ENCODE data around the gene PEMT. TPM values are rescaled to one million over a fixed set of nuclear protein-coding genes. Genes with fewer than 3 reads are reported as not detected.
A peak's percentile ranks its signal among the peaks of the same experiment; 100 is the strongest.

The PEMT gene
- polyA plus RNA-seq, 2 of the 4 experiments (the other 2 are of a cell fraction) = 47.5 to 47.8 TPM

GRCh38 chr17:17605729-17606088 lies 14.2 kb upstream of the PEMT start:
- TF ChIP-seq ELK1 (IDR thresholded peaks at IDR 0.05; ENCODE audit: low read depth, low read length) (no peak), CBX2 (IDR thresholded peaks at IDR 0.05; ENCODE audit: borderline replicate concordance, low read depth) (no peak)
- Histone ChIP-seq H3K4me2 (no peak overlapping the region), H3K4me3 (no peak overlapping the region), H3K4me1 (no peaks in the 10 kb centered on the region), H3K27ac (no peak overlapping the region), H3K9me3 (no peaks in the 10 kb centered on the region)
- 46% methylated on average over 4 of the region's 4 CpGs for WGBS (ENCODE audit: missing lambda C conversion rate)
- DNase-seq (ENCODE audit: low read depth in 1 of 2, low spot score in 1 of 2) = no peak
- CTCF ChIA-PET = interaction anchor here (1.2 to 1.3 kb wide), 3 partner anchors 10 to 251 kb away, joined by 3 to 5 read pairs (median 3); no protein-coding TSS in a partner anchor
- FAIRE-seq = peak; percentile 13
- no peak for ATAC-seq
- POLR2A ChIA-PET = no interaction called here

GRCh38 chr17:17605083-17605728 lies 13.7 kb upstream of the PEMT start:
- CTCF ChIA-PET = interaction anchor here (1.3 to 2.0 kb wide), 2 partner anchors 9 to 10 kb away, joined by 3 to 6 read pairs; no protein-coding TSS in a partner anchor
- H3K9me3 ChIP-seq = no peaks in the 10 kb centered on the region
- H3K4me2 ChIP-seq = no peak overlapping the region
- WGBS (ENCODE audit: missing lambda C conversion rate) = 83% methylated on average over 14 of the region's 14 CpGs
- H3K4me1 ChIP-seq = no peaks in the 10 kb centered on the region
- H3K27ac ChIP-seq = no peak overlapping the region
- TF ChIP-seq NFE2L2 (conservative IDR thresholded peaks at IDR 0.05; ENCODE audit: low read length) (no peak), MAFK (IDR thresholded peaks at IDR 0.05; ENCODE audit: partially characterized antibody) (no peak), REST (IDR thresholded peaks at IDR 0.05) (no peak), HOXB5 (CRISPR knock-in tag; IDR thresholded peaks at IDR 0.05) (no peak), HMGXB4 (CRISPR knock-in tag; IDR thresholded peaks at IDR 0.05; ENCODE audit: borderline replicate concordance) (no peak), MYC (IDR thresholded peaks at IDR 0.05; ENCODE audit: borderline replicate concordance, low read length) (no peak), CEBPB (IDR thresholded peaks at IDR 0.05) (no peak), CBX8 (IDR thresholded peaks at IDR 0.05) (no peak), RCOR1 (IDR thresholded peaks at IDR 0.05; ENCODE audit: low read depth, low read length) (no peak), SMC3 (IDR thresholded peaks at IDR 0.05) (no peak), RAD21 (conservative IDR thresholded peaks at IDR 0.05 in 1 of 2, IDR thresholded peaks at IDR 0.05 in 1 of 2) (no peak), CBX2 (IDR thresholded peaks at IDR 0.05; ENCODE audit: borderline replicate concordance, low read depth) (no peak), CHD2 (IDR thresholded peaks at IDR 0.05; ENCODE audit: low read length, partially characterized antibody) (no peak), TFCP2L1 (CRISPR knock-in tag; IDR thresholded peaks at IDR 0.05) (no peak), USF2 (IDR thresholded peaks at IDR 0.05) (no peak), ELK1 (IDR thresholded peaks at IDR 0.05; ENCODE audit: low read depth, low read length) (no peak), BHLHE40 (IDR thresholded peaks at IDR 0.05; ENCODE audit: low read depth, low read length) (no peak), RNF2 (IDR thresholded peaks at IDR 0.05; ENCODE audit: borderline replicate concordance, low read depth) (no peak)
- no peak overlapping the region for H3K4me3 ChIP-seq
- no peak for DNase-seq (ENCODE audit: low read depth in 1 of 2, low spot score in 1 of 2)
- peak; percentile 32 for FAIRE-seq
- no peak for ATAC-seq
- POLR2A ChIA-PET = no interaction called here
